NT2/D1 (cell line): Measurements from ENCODE around the gene WSCD1.

Source experiments
- YY1 ChIP-seq: IDR thresholded peaks from 2 replicates; pipeline ENCODE4 v1.6.1; 2011; ENCODE audit not compliant: insufficient read length, insufficient read depth
- ZNF274 ChIP-seq: IDR thresholded peaks from 2 replicates; pipeline ENCODE4 v1.6.1; 2011; ENCODE audit warnings: mild to moderate bottlenecking, low read depth, low read length

DNA sequence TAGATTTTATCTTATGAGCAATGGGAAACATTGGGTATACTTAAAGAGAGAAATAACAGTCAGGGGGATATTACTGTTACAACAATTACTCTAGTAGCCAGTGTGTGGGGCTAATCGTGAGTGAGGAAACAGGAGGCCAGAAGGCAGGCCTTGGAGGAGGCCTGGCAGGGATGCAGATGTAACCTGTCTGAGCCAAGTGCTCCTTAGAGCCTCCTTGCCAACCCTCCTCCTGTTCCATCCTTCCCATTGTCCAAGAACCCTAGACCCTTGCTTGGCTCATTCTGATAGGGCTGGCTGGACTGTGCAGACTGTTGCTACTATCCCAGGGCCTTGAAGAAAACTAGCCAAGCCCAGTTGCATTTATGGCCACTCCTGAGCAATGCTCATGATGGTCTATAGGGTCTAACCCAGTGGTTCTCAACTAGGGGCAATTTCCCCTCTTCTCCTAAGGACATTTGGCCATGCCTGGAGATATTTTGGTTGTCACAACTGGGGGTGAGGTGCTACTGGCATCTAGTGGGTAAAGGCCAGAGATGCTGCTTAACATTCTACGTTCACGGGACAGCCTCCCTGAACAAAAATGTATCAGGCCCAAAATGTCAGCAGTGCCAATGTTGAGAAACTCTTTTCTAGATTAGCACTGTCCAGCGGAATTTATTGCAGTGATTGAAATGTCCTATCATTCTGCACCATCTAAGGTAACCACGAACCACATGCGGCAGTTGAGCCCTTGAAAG is 24.4 kb upstream of the WSCD1 start:
- TF ChIP-seq YY1 (no peak), ZNF274 (no peak)
